A549 (cell line): ENCODE results near the gene TECTB.

Experiments
- BCL3 ChIP-seq: fragments of >200 bp; sonication (Bioruptor Twin); formaldehyde crosslinking; IDR thresholded peaks from 3 replicates; pipeline ENCODE4 v1.6.1; 2016
- CHD2 ChIP-seq: fragments of 150-350 bp; IDR thresholded peaks from 2 replicates; pipeline ENCODE4 v1.6.1; 2014; ENCODE audit warnings: low read length; ENCODE audit not compliant: partially characterized antibody
- E2F6 ChIP-seq: IDR thresholded peaks from 2 replicates; pipeline ENCODE4 v1.6.1; 2012; ENCODE audit warnings: low read depth, borderline replicate concordance
- EHF ChIP-seq: fragments of 250-450 bp; sonication (Bioruptor Pico); IDR thresholded peaks from 2 replicates; pipeline ENCODE4 v1.5.0; 2020; ENCODE audit warnings: mild to moderate bottlenecking
- ESRRA ChIP-seq: fragments of 150-350 bp; IDR thresholded peaks from 2 replicates; pipeline ENCODE4 v1.6.1; 2014; ENCODE audit warnings: mild to moderate bottlenecking, low read length, borderline replicate concordance
- MAX ChIP-seq: IDR thresholded peaks from 2 replicates; pipeline ENCODE4 v1.6.1; 2012
- POLR2A ChIP-seq: IDR thresholded peaks from 2 replicates; pipeline ENCODE4 v1.6.1; 2012; ENCODE audit warnings: mild to moderate bottlenecking, low read length
- POLR2AphosphoS2 ChIP-seq: conservative IDR thresholded peaks from 2 replicates; pipeline ENCODE4 v1.6.1; 2012; ENCODE audit warnings: low read length, improper control_type of control experiment, inconsistent platforms
- RAD21 ChIP-seq, 2 experiments: fragments of >200 bp in 1 of 2; sonication (Bioruptor Twin) in 1 of 2; formaldehyde crosslinking in 1 of 2; IDR thresholded peaks in 1 of 2; conservative IDR thresholded peaks in 1 of 2; 2 replicates in 1 of 2; 3 replicates in 1 of 2; pipeline ENCODE4 v1.6.1; 2012 to 2018; ENCODE audit warnings: inconsistent platforms in 1 of 2
- RCOR1 ChIP-seq: fragments of 150-350 bp; IDR thresholded peaks from 2 replicates; pipeline ENCODE4 v1.6.1; 2014; ENCODE audit warnings: antibody characterized with exemption, low read length, low read depth
- RFX5 ChIP-seq: fragments of 450-650 bp; IDR thresholded peaks from 2 replicates; pipeline ENCODE4 v1.7.1; 2014; ENCODE audit warnings: antibody characterized with exemption, mild to moderate bottlenecking, moderate library complexity
- TF ChIP-seq, protein P1 (sequence below): fragments of >200 bp; sonication (Bioruptor Twin); formaldehyde crosslinking; IDR thresholded peaks from 3 replicates; pipeline ENCODE4 v1.5.1; 2016
- TF ChIP-seq, protein P2 (sequence below): fragments of 200-600 bp; sonication (generic); IDR thresholded peaks from 2 replicates; pipeline ENCODE4 v1.6.1; 2016; ENCODE audit warnings: antibody characterized with exemption, mild to moderate bottlenecking, moderate library complexity

DNA sequence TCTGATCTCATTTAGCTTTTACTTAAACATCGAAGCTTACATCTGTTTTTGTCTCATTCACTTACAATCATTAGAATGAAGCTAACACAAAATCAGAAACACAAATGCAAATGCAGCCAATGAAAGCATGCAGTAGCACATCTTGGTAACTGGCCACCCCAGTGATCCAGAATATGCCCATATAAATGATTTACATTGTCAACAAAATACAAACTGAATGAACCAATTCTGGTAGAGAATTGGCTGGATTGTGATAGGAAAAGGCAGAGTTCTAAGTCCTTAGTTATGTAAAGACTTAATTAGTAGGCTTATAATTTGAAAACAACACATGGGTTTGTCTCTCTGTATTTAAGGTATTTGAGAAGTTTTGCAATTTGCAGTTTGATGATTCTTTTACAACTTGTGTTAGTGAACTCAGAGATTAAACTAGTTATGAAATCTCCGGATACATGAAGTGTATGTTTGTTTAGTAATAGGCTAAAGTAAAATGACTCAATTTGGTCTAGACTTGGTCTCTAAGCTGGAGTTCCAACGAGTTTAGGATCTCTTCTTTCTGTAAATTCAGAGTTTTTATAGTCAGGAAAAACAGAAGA lies 21.2 kb downstream of the TECTB start:
- TF ChIP-seq, protein P1, sequence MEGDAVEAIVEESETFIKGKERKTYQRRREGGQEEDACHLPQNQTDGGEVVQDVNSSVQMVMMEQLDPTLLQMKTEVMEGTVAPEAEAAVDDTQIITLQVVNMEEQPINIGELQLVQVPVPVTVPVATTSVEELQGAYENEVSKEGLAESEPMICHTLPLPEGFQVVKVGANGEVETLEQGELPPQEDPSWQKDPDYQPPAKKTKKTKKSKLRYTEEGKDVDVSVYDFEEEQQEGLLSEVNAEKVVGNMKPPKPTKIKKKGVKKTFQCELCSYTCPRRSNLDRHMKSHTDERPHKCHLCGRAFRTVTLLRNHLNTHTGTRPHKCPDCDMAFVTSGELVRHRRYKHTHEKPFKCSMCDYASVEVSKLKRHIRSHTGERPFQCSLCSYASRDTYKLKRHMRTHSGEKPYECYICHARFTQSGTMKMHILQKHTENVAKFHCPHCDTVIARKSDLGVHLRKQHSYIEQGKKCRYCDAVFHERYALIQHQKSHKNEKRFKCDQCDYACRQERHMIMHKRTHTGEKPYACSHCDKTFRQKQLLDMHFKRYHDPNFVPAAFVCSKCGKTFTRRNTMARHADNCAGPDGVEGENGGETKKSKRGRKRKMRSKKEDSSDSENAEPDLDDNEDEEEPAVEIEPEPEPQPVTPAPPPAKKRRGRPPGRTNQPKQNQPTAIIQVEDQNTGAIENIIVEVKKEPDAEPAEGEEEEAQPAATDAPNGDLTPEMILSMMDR: no peak
- TF ChIP-seq POLR2AphosphoS2 (no peak), MAX (no peak), RCOR1 (no peak), POLR2A (no peak), ESRRA (no peak), CHD2 (no peak), RFX5 (no peak), RAD21 (conservative IDR thresholded peaks at IDR 0.05 in 1 of 2, IDR thresholded peaks at IDR 0.05 in 1 of 2) (no peak), E2F6 (no peak), EHF (no peak), BCL3 (no peak)
- TF ChIP-seq, protein P2, sequence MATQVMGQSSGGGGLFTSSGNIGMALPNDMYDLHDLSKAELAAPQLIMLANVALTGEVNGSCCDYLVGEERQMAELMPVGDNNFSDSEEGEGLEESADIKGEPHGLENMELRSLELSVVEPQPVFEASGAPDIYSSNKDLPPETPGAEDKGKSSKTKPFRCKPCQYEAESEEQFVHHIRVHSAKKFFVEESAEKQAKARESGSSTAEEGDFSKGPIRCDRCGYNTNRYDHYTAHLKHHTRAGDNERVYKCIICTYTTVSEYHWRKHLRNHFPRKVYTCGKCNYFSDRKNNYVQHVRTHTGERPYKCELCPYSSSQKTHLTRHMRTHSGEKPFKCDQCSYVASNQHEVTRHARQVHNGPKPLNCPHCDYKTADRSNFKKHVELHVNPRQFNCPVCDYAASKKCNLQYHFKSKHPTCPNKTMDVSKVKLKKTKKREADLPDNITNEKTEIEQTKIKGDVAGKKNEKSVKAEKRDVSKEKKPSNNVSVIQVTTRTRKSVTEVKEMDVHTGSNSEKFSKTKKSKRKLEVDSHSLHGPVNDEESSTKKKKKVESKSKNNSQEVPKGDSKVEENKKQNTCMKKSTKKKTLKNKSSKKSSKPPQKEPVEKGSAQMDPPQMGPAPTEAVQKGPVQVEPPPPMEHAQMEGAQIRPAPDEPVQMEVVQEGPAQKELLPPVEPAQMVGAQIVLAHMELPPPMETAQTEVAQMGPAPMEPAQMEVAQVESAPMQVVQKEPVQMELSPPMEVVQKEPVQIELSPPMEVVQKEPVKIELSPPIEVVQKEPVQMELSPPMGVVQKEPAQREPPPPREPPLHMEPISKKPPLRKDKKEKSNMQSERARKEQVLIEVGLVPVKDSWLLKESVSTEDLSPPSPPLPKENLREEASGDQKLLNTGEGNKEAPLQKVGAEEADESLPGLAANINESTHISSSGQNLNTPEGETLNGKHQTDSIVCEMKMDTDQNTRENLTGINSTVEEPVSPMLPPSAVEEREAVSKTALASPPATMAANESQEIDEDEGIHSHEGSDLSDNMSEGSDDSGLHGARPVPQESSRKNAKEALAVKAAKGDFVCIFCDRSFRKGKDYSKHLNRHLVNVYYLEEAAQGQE: no peak
